Suprapubic skin (tissue), 4 donors: ENCODE data around the gene CEACAM8.

Experiments
- CTCF ChIP-seq, 2 donors: fragments of 200-600 bp in 1 of 2; fragments of 450-650 bp in 1 of 2; sonication (generic) in 1 of 2; IDR thresholded peaks; one replicate each; pipeline ENCODE4 v1.5.1; 2016 to 2019; ENCODE audit warnings: antibody characterized with exemption in 2 of 2, mild to moderate bottlenecking in 1 of 2, moderate library complexity in 1 of 2
- EP300 ChIP-seq: sonication (generic); formaldehyde crosslinking; IDR thresholded peaks from one replicate; pipeline ENCODE4 v1.6.1; 2017; ENCODE audit warnings: antibody characterized with exemption
- POLR2A ChIP-seq, 2 donors: fragments of 450-650 bp; IDR thresholded peaks; one replicate each; pipeline ENCODE4 v1.6.1; 2017; ENCODE audit warnings: antibody characterized with exemption in 2 of 2, mild to moderate bottlenecking in 2 of 2, moderate library complexity in 2 of 2
- POLR2AphosphoS5 ChIP-seq, 3 donors: sonication (generic); formaldehyde crosslinking; IDR thresholded peaks; one replicate each; pipeline ENCODE4 v1.6.1; 2017; ENCODE audit warnings: antibody characterized with exemption in 3 of 3

- TF ChIP-seq POLR2AphosphoS5 (IDR thresholded peaks at IDR 0.05), result no peak
- TF ChIP-seq CTCF (IDR thresholded peaks at IDR 0.05), result peak in 1 of 2 donors; percentile 42
- no peak for TF ChIP-seq POLR2A (IDR thresholded peaks at IDR 0.05)
- no peak for TF ChIP-seq EP300
Measured at GRCh38 chr19:42634409-42635232, 39.9 kb upstream of the CEACAM8 start.
